GM10266 (cell line): ENCODE measurements around the gene C4B.
"Not testable (repeated sequence)": the region's sequence is repeated elsewhere in the genome, so short reads cannot be mapped to it uniquely, and the experiment has no call there.

ENCODE experiments used
- DNase-seq: peaks from one replicate; pipeline ENCODE4 v3.0.0; 2012; ENCODE audit errors: extremely low spot score
- TF ChIP-seq, protein P1 (sequence below): IDR thresholded peaks from 2 replicates; pipeline ENCODE4 v1.5.1; 2012; ENCODE audit warnings: mild to moderate bottlenecking, low read depth; ENCODE audit not compliant: control insufficient read depth, insufficient read depth; ENCODE audit errors: missing control alignments

C4B gene

DNA sequence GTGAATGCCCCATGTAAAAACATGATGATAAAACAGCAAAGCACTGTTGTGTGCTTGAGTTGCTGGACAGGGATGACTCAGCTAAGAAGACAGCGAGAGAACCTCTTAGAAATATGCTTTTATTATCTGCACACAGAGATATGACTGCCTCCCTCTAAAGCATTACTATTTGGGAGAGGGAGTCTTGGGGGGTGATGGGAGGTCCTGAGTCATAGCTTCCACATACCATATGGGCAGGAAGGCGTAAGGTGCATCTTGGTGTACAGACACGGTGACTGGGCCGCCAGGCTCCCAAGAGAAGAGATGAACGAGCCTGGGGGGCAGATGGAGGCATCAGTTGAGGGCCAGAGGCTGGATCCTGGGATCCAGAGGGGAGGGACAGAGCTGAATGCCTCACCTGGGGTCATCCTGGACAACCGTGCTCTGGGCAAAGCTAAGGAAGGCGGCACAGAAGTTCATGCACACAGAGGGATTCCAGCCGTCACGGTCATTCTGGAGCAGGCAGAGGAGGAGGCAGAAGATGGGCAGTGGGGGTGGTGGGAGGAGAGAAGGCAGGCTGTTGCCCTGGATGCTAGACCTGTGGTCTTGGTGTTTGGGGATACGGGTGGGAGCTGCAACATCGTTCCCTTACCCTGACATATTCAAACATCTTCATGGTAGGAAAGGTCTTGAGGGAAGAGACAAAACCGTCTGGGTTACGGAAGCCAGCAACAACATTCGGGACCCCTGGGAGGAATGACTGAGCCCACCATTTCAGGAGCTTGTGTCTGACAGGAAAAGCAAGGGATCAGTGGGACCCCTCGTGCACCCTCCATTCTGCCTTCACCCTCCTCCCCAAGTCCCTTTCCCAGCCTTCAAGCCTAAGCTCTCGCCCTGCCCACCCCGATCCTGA lies 44.6 kb upstream of the C4B start:
- no peak for DNase-seq
- TF ChIP-seq, protein P1, sequence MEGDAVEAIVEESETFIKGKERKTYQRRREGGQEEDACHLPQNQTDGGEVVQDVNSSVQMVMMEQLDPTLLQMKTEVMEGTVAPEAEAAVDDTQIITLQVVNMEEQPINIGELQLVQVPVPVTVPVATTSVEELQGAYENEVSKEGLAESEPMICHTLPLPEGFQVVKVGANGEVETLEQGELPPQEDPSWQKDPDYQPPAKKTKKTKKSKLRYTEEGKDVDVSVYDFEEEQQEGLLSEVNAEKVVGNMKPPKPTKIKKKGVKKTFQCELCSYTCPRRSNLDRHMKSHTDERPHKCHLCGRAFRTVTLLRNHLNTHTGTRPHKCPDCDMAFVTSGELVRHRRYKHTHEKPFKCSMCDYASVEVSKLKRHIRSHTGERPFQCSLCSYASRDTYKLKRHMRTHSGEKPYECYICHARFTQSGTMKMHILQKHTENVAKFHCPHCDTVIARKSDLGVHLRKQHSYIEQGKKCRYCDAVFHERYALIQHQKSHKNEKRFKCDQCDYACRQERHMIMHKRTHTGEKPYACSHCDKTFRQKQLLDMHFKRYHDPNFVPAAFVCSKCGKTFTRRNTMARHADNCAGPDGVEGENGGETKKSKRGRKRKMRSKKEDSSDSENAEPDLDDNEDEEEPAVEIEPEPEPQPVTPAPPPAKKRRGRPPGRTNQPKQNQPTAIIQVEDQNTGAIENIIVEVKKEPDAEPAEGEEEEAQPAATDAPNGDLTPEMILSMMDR, result no peak

DNA sequence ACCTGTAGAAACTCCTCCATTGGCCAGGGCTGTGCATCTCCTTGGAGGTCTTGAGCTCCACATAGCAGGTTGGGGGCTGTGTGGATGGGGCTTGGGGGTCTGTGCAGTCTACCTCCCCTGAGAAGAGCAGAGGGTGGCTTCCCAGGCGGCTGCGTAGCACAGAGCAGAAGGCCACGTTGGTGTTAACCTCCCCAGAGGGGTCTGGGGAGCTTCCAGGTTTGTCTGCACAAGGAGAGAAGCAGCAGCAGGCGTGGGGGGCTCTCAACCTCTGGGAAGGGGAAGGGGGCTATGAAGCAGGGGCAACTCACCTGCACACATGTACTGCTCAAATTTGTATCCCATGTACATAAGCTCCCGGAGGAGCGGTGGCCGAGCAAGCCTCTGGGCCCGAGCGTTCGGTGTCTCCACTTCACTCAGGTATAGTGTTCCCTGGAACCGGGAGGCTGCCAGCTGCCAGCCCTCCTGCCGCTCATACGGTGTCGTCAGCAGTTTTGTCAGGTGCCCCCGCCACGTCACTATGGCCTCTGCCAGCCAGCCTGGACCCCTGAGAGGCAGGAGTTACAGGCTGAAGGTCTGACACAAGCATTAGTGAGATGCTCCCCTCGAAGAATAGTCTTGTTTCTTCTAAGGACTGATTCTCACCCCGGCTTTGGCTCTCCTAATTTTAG lies 43.9 kb upstream of the C4B start:
- DNase-seq, result no peak
- TF ChIP-seq, protein P1, result no peak

DNA sequence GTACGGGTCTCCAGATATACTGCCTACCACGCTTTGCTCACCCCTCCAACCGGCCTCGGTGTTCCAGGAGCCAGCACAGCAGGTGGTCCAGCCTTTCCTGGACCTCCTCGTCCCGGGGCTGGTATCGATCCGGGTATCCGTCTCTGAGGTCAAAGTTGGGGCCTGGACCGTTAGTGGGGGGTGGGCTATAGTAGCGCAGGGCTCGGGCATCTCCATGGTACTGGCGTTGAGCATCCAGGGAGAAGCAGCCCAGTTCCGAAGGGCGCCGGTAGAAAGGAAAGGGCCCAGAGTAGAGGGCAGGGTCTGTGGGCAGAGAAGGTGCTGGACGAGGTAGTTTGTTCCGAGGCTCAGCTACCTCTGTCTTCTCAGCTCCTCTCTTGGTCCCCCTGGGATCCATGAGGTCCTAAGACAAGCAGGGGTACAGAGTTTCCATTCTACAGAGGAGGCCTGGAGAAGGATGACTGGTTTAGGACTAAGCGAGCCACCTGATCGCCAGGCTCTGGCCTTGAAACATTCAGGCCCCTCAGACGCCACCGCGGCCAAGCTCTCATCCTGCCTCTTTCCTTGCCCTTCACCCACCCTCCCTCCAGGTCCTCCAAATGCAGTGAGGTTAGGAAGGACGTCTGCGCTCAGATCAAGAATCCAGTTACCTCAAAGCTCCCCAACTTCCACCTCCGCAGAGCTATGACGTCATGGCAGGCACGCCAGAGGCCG lies 43.2 kb upstream of the C4B start:
- no peak for DNase-seq
- TF ChIP-seq, protein P1, result no peak

DNA sequence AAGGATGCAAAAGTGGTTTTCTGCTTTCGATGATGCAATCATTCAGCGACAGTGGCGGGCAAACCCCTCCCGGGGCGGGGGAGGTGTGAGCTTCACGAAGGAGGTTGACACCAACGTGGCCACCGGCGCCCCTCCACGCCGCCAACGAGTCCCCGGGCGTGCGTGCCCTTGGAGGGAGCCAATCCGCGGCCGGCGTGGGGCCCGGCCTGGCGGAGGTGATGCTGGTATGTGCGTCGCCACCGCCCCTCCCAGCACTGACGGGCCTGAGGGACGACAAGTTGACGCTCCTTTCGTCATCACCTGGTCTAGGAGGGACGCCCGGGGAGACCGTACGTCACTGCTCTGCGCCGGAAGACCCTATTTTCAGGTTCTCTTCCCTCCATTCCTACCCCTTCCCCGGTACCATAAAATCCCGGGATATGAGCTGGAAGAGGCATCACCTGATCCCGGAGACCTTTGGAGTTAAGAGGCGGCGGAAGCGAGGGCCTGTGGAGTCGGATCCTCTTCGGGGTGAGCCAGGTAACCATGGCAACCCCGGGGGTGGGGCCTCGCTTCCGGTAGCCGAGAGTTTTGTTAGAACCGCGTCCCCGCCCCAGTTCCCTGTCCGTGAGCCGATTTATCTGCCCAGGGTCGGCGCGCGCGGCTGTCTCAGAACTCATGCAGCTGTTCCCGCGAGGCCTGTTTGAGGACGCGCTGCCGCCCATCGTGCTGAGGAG lies 42.4 kb upstream of the C4B start, which contains the start of gene DXO:
Gene DXO, minus strand, starts transcription at position 146 of the 716 bp plus-strand sequence. CDS start 463 bp downstream, outside the sequence.
- TF ChIP-seq, protein P1, result no peak
- peak; percentile 99 for DNase-seq

DNA sequence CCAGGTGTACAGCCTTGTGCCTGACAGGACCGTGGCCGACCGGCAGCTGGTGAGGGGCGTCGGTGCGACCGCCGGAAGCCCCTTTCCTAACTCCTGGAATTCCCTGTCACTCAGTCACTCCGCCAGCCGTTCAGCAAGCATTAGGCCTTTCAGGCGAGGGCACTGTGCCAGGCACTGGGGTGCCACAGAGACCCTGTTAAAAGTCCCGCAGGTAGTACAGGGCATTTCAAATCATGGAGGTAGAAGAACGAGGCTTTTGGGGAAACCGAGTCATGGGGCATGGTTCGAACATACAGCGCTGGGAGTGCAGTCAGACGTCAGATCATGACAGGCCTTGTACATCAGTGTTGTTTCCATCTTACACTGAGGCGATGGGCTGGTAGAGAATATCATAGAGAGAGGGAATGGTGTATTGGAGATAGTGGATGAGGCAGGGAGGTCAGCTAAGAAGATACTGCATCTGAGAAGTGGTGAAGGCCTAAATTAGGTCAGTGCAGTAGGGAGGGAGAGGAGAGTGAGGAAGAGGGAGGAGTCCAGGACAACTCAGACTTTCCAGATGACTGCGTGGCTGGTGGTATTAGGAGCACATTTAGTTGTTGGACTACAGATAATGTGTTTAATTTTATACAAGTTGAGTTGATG lies 41.8 kb upstream of the C4B start:
- TF ChIP-seq, protein P1, result no peak
- DNase-seq, result peak; percentile 25

DNA sequence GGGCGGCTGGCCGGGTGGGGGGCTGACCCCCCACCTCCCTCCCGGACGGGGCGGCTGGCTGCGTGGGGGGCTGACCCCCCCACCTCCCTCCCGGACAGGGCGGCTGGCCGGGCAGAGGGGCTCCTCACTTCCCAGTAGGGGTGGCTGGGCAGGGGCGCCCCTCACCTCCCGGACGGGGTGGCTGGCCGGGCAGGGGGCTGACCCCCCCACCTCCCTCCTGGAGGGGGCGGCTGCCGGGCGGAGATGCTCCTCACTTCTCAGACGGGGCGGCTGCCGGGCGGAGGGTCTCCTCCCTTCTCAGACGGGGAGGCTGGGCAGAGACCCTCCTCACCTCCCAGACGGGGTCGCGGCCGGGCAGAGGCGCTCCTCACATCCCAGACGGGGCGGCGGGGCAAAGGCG lies 38.5 kb upstream of the C4B start:
- DNase-seq, result not testable (repeated sequence)
